Cardiac fibroblast (primary cell): ENCODE data around the gene ACO1.
A peak's percentile ranks its signal among the peaks of the same experiment; 100 is the strongest.

Experiments used
- DNase-seq, 2 donors: peaks; one replicate each; pipeline versions ENCODE4 v3.0.0 to v3.0.0-alpha.2; 2010; ENCODE audit warnings: low read depth in 2 of 2
- H3K4me3 ChIP-seq, 2 donors: replicated peaks in 1 of 2; 1 replicate in 1 of 2; 2 replicates in 1 of 2; pipeline ENCODE4 v1.5.1; 2011; ENCODE audit warnings: low read depth in 2 of 2, low read length in 2 of 2, mild to moderate bottlenecking in 2 of 2, moderate library complexity in 1 of 2
- CTCF ChIP-seq: IDR thresholded peaks from one replicate; pipeline ENCODE4 v1.5.1; 2011; ENCODE audit warnings: low read depth, mild to moderate bottlenecking, low read length, inconsistent platforms

ACO1 gene

GRCh38 chr9:32490601-32491000, 106.2 kb downstream of the ACO1 start:
- TF ChIP-seq CTCF: no peak
- DNase-seq: no peak

GRCh38 chr9:32497921-32498320, 113.5 kb downstream of the ACO1 start:
- TF ChIP-seq CTCF: no peak
- no peak for DNase-seq
- no peak overlapping the region for H3K4me3 ChIP-seq

More at GRCh38 chr9:32490601-32491000, 106.2 kb downstream of the ACO1 start:
- no peak overlapping the region for H3K4me3 ChIP-seq

GRCh38 chr9:32500768-32501167, 116.3 kb downstream of the ACO1 start:
- TF ChIP-seq CTCF: no peak
- DNase-seq: peak; percentile 15 to 77
- no peak overlapping the region for H3K4me3 ChIP-seq

- DNase-seq: no peak
- TF ChIP-seq CTCF: no peak
- H3K4me3 ChIP-seq: no peak overlapping the region
Observed at GRCh38 chr9:32501868-32502267, 117.4 kb downstream of the ACO1 start.

GRCh38 chr9:32502464-32502863, 118.0 kb downstream of the ACO1 start:
- TF ChIP-seq CTCF: no peak
- H3K4me3 ChIP-seq: no peak overlapping the region
- peak; percentile 86 to 98 for DNase-seq

GRCh38 chr9:32503008-32503407, 118.6 kb downstream of the ACO1 start:
- no peak for DNase-seq
- H3K4me3 ChIP-seq: no peak overlapping the region
- TF ChIP-seq CTCF: no peak
